GM19463 (cell line): ENCODE results near the gene DDX21.
"Not testable (repeated sequence)": the region's sequence is repeated elsewhere in the genome, so short reads cannot be mapped to it uniquely, and the experiment has no call there.

Experiments used
- ATAC-seq: cut with Tn5 transposase; IDR thresholded peaks from one replicate; pipeline ENCODE4 v1.9.1; 2021; ENCODE audit warnings: mild to moderate bottlenecking, moderate library complexity; ENCODE audit not compliant: unreplicated experiment

DDX21 gene

DNA sequence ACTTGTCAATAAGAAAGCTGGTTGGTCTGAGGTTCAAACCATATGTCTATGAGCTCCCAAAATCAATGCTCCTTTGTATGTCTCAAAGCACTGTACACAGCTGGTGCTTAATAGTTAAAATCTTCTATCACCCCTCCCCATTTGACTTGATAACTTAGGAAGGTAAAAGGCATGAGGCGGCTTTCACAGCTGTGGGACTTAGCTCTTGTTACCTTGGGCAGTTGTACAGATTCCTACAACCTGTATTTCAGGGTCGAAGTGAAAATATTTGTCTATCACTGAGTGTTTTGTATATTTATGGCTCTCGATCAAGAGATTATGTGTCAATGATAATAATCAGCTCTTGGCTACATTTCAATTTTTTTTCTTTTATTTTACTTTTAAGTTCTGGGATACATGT lies 31.6 kb downstream of the DDX21 start:
- no peak for ATAC-seq

DNA sequence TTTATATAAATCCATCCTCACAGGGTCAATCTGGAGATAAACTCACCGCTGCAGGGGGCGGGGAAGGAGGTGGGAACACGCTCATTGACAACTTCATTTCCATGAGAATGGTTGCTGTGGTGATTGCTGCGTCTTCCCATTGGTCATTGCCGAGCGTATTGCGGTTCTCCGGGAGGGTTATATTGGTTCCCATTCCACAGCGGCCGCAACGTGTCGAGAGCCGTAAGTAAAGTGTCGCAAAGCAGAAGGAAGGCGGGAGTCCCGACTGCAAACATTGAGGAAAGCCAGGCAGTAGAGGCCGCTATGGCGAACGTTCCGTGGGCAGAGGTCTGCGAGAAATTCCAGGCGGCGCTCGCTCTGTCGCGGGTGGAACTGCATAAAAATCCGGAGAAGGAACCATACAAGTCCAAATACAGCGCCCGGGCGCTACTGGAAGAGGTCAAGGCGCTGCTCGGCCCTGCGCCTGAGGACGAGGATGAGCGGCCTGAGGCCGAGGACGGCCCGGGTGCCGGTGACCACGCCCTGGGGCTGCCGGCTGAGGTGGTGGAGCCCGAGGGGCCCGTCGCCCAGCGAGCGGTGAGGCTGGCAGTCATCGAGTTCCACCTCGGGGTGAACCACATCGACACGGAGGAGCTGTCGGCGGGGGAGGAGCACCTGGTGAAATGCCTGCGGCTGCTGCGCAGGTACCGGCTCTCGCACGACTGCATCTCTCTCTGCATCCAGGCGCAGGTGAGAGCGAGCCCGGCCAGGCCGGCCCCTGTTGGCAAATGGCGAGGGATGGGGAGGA lies 32.8 kb downstream of the DDX21 start, which contains the start of gene KIFBP:
Gene KIFBP, plus strand, starts transcription at position 274 of the 787 bp plus-strand sequence. Its CDS starts 30 bp downstream, at position 304.
- peak; percentile 75 for ATAC-seq

DNA sequence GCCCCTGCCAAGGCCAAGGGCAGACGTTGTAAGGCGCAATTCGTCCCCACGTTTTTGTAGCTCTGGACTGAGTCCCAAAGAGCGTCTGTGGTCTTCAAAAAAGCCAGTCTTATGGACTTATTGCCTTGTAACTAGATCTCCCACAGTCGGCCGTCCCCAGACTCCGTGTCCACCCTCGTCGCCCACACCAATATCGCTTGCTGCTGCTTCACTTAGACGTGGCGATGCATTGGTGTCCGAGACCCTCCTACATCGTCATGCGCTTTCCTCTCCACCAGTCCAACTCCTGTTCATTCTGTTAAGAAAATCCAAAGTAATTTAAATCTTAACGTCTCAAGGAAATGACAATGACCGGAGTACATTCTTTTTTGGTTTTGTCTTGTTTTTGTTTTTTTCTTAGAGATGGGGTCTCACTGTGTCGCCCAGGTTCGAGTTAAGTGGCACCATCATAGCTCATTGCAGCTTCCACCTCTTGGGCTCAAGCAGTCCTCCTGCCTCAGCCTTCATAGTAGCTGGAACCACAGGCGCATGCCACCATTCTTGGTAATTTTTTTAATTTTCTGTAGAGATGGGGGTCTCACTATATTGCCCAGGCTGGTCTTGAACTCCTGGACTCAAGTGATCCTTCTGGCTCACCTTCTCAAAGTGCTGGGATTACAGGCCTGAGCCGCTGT lies 33.5 kb downstream of the DDX21 start:
- no peak for ATAC-seq

DNA sequence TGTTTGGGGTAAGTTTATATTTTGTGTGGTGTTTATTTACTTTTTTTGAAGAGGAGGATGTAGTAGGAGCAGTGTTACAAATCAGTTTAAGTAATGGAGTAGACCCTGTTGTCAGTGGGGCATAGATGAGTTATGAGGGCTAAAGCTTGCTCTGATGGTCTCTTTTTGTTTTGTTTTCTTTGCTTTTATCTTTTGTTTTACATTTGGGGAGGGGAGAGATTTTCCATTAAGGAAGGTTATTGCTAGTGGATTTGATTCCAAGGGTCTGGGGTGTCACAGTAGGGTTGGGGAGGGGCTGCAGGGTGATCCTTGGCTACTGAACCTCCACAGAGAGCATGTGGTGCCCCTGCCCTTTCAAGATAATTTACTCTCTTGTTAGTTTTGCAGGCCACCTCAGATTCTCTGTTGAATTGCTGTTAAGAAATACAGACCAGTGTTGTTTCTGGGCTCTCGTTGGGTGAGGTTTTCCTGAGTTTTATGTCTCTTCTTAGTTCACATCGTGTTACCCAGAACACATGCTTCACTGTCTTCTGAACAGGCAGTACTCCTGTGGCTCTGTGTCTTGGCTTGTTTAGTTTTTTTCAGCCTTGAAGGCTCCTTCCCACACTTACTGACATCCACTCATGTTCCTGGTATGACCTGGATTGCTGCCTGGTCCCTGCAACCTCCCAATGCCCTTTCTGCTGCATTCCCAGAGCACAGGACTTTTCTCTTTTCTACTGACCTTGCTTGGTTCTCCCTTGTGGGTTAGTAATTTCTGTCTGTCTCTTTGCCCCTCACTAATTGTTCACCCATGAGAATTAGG lies 36.9 kb downstream of the DDX21 start:
- no peak for ATAC-seq

DNA sequence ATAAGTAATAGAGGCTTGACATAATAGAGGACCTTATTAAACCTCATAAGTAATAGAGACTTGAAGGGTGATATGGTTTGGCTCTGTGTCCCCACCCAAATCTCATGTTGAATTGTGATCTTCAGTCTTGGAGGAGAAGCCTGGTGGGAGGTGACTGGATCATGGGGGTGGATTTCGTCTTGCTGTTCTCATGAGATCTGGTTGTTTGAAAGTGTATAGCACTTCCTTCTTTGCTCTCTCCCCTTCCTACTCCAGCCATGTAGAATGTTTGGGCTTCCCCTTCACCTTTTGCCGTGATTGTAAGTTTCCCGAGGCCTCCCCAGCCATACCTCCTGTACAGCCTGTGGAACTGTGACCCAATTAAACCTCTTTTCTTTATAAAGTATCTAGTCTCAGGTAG lies 41.2 kb downstream of the DDX21 start:
- ATAC-seq: peak; percentile 2

DNA sequence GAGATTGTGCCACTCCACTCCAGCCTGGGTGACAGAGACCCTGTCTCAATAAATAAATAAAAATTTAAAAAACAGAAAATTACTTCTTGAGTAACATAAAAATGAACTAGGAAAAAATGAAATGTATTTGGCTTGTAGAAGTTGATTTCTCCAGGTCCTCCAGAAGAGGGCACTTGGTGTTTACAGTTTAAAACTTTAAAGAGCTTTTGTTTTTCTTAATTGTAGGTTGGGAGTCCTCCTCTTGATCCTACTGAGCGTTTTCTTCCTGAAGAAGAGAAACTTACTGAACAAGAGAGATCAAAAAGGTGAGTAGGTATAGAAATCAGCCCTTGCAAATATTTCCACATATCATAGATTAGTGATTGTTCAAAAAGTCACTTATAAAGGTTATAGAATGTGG lies 48.9 kb downstream of the DDX21 start:
- no peak for ATAC-seq

DNA sequence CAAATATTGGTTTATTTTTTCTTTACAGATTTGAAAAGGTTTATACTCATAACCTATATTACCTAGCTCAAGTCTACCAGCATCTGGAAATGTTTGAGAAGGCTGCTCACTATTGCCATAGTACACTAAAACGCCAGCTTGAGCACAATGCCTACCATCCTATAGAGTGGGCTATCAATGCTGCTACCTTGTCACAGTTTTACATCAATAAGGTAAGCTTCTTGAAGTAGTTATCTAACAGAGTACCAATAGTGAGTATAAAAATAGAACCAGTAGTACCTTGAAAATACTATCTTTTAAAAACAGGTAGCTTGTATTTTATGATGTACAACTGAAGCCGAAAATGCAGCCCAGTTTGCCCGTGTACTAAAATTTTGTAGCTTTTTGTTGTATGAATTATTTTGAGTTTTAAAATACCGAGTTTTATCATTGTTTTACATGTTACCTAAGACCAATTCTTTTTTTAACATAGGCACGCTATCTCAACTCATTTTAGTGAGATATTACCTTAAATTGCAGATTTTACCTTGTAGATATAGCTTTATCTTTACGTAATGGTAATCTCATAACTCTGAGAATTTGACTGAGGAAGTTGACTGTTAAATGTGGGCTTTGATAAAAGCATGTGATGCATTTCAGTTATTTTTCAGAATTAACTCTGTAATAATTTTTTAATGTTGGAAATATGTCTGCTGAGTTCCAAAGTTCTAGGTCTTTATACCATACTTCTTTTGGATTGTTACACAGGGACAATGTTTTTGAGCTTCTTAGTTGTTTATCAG lies 49.9 kb downstream of the DDX21 start:
- no peak for ATAC-seq

DNA sequence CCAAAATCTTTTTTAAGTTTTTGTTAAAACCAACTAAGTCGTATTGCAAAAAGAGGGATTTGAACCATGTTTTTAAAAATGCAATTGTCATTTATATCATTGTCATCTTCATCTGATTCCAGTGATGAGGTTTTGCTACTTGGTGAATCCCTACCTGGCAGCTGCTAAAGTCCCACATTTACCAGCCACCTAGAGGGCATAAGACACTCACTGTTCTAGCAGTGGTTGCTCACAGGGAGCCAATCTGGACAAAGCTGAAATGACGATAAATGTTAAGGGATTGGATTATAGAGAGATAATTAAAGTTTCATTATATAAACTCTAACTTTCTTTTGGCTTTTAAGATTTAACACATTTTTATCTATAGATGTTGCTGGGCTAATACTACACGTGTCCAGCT lies 51.3 kb downstream of the DDX21 start:
- ATAC-seq: no peak

DNA sequence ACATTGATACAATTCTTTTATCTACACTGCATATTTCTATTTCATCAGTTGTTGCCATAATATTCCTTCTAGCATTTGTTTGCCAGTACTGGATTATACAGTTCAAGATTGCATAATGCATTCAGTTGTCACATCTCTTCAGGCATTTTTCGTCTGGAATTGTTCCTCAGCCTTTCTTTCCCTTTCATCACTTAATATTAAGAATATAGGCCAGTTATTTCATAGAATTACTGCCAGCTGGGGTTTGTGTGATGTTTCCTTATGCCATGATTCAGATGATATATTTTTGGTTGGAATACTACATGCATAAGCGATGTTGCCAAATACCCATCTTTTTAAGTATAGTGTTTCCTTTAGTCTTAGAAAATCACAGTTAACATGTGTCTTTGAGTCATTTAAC lies 53.4 kb downstream of the DDX21 start:
- no peak for ATAC-seq

DNA sequence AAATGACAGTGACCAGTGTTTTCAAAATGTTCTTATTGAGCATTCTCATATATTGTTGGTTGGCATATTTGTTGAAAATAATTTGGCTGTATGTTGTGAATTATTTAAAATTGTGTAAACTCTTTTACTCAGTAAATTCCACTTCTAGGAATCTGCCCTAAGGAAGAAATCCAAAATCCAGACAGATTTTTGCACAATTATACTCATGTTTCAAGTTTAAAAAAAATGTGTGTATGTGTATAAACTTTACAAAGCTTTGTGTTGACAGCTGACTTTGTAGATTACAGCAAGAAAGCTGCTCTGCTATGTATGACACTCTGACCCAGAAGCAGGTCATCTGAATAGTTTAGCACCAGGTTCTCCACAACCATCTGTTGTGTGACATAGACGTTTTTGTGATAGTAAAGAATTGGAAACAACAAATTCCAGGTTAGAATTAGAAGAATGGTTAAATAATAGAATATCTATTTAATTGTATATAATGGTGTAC lies 54.2 kb downstream of the DDX21 start:
- no peak for ATAC-seq

DNA sequence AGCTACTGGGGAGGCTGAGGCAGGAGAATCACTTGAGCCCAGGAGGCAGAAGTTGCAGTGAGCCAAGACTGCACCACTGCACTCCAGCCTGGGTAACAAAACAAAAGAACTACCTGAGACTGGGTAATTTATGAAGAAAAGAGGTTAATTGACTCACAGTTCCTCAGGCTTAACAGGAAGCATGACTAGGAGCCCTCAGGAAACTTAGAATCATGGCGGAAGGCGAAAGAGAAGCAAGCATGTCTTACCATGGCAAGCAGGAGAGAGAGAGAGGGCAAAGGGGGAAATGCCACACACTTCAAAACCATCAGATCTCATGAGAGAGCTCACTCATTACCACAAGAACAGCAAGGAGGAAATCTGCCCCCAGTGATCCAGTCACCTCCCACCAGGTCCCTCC lies 56.8 kb downstream of the DDX21 start:
- ATAC-seq: not testable (repeated sequence)

DNA sequence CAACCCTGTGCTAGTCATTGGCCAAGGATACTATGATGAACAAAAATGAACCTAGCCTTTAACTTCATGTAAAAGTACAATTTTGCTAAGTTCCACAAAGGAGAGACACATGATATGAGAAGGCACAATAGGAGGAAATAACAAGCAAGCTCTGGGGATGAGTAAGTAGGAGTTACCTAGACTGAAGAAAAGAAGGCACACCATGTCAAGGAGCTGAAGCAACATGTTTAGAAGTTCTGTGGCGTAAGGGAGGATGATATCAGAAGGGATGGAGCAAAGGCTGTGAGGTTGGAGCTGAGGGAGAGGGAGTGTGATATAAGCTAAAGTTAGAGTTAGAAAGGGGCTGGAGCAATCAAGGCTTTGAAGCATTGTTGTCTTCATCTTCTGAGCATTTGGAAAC lies 58.2 kb downstream of the DDX21 start:
- ATAC-seq: no peak

DNA sequence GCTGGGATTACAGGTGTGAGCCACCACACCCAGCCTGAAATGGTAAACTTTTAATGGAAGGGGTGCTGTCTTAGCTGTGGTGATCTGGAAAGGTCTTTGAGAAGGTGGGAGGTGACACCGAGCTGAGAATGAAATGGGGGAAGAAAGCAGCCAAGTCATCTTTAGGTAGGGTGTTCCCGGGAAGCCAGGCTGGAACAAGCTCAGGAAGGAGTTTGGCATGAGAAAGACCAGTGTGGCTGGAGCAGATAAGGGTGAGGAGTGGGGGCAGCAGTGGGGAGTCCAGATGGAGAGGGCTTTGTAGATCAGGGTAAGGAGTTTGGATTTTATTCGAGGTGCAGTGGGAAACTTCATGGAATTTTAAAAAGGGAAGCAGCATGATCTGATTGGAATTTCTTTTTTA lies 62.6 kb downstream of the DDX21 start:
- no peak for ATAC-seq

DNA sequence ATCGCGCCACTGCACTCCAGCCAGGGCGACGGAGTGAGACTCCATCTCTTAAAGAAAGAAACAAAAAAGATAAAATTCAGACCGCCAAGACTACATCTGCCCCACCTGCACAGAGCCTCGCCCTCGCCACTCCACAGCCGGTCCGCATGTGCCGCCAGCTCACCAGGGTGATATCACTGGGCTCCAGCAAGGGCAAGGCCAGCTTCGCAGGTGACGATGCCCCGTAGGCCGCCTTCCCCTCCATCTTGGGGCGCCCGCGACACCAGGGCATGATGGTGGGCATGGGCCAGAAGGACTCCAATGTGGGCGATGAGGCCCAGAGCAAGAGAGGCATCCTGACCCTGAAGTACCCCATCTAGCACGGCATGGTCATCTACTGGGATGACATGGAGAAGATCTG lies 66.6 kb downstream of the DDX21 start:
- ATAC-seq: no peak

DNA sequence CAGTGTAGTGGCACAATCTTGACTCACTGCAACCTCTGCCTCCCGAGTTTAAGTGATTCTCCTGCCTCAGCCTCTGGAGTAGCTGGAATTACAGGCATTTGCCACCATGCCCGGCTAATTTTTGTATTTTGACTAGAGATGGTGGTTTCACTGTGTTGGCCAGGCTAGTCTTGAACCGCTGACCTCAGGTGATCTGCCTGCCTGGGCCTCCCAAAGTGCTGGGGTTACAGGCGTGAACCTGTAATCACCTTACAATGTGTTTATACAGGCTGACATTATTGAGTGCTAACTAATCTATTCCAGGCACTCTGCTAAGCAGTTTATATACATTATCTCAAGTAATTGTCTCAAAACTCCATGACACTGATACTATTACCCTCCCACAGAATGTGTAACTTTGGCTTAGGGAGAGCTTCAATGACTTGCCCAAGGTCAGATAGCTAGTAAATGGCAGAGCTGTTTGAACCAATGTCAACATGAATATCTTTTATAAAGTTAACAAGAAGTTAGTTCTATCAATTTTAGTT lies 69.5 kb downstream of the DDX21 start:
- no peak for ATAC-seq

DNA sequence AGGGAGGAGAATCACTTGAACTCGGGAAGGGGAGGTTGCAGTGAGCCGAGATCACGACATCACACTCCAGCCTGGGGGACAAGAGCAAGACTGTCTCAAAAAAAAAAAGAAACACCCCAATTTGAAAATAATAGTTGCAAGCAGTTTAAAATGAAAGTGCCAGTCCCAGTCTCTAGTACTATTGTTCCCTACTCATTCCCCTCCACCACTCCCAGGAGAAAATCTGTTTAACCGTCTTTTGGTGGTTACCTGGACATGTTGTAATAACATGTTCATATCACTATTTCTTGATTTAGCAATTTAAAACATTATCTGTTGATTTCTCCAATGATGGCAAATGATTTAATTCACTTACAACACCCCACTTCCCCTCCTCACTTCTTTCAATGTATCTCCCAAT lies 77.3 kb downstream of the DDX21 start:
- no peak for ATAC-seq
